ENCODE results near the gene CABLES2. TPM values are rescaled to one million over a fixed set of nuclear protein-coding genes. Genes with fewer than 3 reads are reported as not detected.

CABLES2 gene
- total and polyA plus RNA-seq, 10 of the 15 experiments (the other 5 are each of a cell fraction or from before 2014, with no cell fraction given): 2.2 to 14.9 (median 5.3) TPM

DNA sequence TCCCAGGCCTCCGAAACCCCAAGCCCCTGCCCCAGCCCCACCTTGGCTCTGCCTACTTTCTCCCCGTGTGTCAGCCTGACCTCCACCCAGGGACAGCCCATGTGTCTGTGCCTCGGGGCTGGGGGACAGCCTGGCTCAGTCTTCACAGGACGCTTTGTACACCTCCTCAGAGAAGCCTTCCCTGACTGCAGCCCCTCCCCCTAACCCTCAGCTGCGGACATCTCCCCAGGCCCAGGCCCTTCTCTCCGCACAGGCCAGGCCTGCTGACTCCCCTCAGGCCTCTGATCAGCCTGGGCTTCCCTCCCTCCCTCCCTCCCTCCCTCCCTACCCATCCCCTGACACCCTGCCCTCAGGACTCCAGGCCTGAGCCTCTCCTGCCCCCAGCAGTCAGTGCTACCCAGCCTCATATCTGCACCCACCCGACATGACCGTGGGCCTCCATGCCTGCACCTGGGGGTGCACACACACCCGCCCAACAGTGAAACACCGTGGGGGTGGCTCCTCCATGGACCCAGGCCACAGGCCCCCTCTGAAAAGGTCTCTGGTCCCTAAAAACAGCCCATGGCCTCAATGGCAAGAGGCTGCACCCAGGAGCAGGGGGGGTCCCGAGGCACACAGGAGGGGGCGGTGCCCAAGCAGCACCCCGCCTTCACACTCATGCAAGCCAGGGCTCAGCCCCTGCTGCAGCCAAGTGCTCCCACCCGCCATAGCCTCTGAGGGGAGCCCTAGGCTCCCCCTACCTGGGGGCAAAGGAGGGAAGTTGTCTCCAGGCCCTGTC is 52.9 kb downstream of the CABLES2 start:
- 53% methylated on average over 12 of the region's 14 CpGs for WGBS (ENCODE audit: insufficient coverage, insufficient replicate concordance, low lambda C conversion rate, missing lambda C conversion rate)
- TF ChIP-seq, protein P1, sequence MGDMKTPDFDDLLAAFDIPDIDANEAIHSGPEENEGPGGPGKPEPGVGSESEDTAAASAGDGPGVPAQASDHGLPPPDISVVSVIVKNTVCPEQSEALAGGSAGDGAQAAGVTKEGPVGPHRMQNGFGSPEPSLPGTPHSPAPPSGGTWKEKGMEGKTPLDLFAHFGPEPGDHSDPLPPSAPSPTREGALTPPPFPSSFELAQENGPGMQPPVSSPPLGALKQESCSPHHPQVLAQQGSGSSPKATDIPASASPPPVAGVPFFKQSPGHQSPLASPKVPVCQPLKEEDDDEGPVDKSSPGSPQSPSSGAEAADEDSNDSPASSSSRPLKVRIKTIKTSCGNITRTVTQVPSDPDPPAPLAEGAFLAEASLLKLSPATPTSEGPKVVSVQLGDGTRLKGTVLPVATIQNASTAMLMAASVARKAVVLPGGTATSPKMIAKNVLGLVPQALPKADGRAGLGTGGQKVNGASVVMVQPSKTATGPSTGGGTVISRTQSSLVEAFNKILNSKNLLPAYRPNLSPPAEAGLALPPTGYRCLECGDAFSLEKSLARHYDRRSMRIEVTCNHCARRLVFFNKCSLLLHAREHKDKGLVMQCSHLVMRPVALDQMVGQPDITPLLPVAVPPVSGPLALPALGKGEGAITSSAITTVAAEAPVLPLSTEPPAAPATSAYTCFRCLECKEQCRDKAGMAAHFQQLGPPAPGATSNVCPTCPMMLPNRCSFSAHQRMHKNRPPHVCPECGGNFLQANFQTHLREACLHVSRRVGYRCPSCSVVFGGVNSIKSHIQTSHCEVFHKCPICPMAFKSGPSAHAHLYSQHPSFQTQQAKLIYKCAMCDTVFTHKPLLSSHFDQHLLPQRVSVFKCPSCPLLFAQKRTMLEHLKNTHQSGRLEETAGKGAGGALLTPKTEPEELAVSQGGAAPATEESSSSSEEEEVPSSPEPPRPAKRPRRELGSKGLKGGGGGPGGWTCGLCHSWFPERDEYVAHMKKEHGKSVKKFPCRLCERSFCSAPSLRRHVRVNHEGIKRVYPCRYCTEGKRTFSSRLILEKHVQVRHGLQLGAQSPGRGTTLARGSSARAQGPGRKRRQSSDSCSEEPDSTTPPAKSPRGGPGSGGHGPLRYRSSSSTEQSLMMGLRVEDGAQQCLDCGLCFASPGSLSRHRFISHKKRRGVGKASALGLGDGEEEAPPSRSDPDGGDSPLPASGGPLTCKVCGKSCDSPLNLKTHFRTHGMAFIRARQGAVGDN (IDR thresholded peaks at IDR 0.05): no peak
- TF ChIP-seq TCF7 (IDR thresholded peaks at IDR 0.05; ENCODE audit: borderline replicate concordance) (no peak), ESRRA (IDR thresholded peaks at IDR 0.05; ENCODE audit: low read length) (no peak), BMI1 (IDR thresholded peaks at IDR 0.05; ENCODE audit: borderline replicate concordance) (no peak)
- CTCF ChIA-PET: no interaction called here
- intact Hi-C loops (cut with micrococcal nuclease; ENCODE audit: unreplicated experiment) (no loop called here), in situ Hi-C loops (cut with MboI) (no loop called here)
- no peak for FAIRE-seq
- Histone ChIP-seq H4K20me1 (ENCODE audit: control insufficient read depth, insufficient read depth) (no peaks in the 10 kb centered on the region), H3K9me3 (replicated peaks; ENCODE audit: control insufficient read depth, insufficient read depth, low read length) (no peaks in the 10 kb centered on the region), H3K4me3 (no peak overlapping the region), H3K27ac (ENCODE audit: control insufficient read depth, insufficient read depth) (no peak overlapping the region), H3K27me3 (replicated peaks in 1 of 2; ENCODE audit: control insufficient read depth in 2 of 2, insufficient read depth in 2 of 2, low read length in 1 of 2) (no peaks in the 10 kb centered on the region), H3K79me2 (ENCODE audit: control insufficient read depth, insufficient read depth, low read length) (no peaks in the 10 kb centered on the region), H3K36me3 (ENCODE audit: control insufficient read depth in 2 of 2, insufficient read depth in 2 of 2, low read length in 1 of 2) (no peaks in the 10 kb centered on the region; a peak in 1 of 4 replicates), H3K4me2 (ENCODE audit: control insufficient read depth, insufficient read depth) (no peak overlapping the region), H2AFZ (ENCODE audit: control insufficient read depth, low read depth, low read length) (no peak overlapping the region), H3K4me1 (ENCODE audit: control insufficient read depth, insufficient read depth, low read length) (no peaks in the 10 kb centered on the region), H3K9ac (ENCODE audit: control insufficient read depth, insufficient read depth, low read length) (no peak overlapping the region)
- DNase-seq (ENCODE audit: low read depth, low spot score): no peak
- POLR2A ChIA-PET: no interaction called here
- RAD21 ChIA-PET (ENCODE audit: unreplicated experiment): no interaction called here
- SMC1A ChIA-PET (ENCODE audit: uncharacterized antibody, unreplicated experiment): no interaction called here
- ATAC-seq: no peak; the same call in 2 of the 3 replicates
- BruUV-seq (replicated peaks): no TSS peak
